HG03342 (cell line): Measurements from ENCODE around the gene GPS2.

Source experiments
- ATAC-seq: cut with Tn5 transposase; IDR thresholded peaks from one replicate; pipeline ENCODE4 v1.9.1; 2021; ENCODE audit warnings: mild to moderate bottlenecking, moderate library complexity; ENCODE audit not compliant: unreplicated experiment

GPS2 gene

DNA sequence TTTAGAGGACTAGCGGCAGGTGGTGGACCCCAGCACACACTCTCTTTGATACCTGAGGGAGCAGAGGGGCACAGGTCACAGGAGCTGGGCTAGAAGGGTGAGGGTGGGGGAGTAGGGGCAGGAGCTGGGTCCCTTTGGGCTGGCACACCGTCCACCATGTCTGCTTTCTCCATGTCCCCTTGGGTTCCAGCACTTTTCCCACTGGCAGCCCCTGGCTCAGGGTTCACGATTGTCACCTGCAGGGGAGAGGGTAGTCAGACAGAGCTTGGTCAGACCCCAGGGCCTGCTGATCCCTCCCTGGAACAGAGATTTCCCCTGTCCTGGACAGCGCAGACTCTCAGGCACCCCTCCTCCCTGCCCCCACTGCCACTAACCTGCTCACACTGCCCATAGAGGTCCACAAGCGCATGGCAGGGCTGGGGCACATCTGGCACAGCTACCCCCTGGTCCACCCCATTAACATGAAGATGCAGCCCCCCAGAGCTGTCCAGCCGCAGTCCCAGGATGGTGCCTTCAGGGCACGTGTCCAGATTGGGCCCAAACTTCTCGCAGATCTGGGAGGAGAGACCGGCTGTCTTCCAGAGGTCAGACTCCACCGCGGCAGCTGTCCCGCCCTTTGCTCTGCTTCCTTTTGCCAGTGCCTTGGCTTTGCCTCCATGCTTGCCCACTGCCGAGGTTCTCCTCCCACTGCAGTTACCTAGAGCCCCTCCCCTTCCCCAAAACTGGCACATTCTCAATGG lies 3.1 kb upstream of the GPS2 start:
- no peak for ATAC-seq

DNA sequence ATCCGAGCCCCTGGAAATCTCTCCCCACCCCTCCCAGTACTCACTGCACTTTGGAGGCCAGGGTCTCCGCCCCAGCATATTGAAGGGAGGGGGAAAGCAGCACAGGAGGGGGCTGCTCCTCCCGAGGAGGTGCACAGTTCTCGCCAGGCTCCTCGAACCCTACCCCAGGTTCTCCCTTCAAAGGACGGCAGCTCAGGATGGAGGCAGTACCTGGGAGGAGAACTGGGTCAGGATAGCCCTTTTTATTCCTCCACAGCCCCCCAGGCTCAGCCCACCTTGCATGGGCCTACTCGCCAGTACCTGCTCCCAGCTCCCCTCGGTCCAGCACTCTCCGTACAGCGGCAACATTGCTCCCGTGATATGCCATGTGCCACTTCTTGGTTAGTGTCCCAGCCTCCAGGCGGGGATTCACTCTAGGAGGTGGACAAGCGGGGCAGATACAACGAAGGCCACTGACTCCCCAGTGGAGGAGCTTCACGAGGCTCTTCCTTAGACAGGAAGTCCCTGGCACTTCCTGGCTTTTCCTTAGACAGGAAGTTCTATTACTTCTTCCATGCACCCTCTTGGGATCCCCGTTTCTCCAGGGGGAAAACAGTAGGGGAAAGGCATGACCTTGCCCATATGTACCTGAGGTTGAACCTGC lies 2.1 kb upstream of the GPS2 start:
- no peak for ATAC-seq

GRCh38 chr17:7315570-7316235 lies 543 bp upstream of the GPS2 start:
- no peak for ATAC-seq

DNA sequence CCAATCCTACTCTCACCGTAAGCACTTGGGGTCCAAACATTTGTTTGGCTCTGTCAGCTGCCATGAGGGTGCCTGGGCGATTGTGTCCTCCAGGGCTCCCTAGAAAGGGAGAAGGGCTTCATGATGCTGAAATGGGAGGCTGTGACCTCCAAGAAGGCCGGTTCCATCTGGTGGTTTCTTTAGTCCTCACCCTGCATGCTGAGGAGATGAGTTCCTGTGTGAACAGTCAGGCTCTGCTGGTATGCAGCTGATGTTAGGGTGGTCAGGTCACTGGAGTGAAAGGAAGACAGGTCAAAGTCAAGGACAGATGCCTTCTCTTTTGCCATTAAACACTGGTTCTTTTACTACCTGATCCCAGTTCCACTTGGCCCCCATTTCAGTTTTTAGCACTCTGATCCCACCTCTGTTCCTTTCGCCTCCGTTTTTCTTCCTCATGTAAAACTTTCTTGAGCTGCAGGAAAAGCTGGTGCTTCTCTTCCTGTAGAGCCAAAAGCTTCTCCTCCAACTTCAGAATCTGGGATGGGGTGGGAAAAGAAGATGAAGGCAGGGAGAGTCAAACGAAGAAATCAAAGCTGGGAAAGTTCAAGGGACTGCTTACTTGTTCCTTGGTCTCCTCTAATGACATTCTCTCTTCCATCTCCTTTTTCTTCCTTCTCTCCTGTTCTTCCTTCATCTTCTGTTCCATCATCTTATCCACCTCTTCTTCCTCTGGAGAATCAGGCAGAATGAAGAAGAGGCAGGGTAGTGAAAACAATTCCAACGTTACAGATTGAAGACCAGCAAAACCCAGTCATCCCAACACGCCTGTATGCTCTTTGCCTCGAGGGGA lies 1.1 kb downstream of the GPS2 start:
- no peak for ATAC-seq

DNA sequence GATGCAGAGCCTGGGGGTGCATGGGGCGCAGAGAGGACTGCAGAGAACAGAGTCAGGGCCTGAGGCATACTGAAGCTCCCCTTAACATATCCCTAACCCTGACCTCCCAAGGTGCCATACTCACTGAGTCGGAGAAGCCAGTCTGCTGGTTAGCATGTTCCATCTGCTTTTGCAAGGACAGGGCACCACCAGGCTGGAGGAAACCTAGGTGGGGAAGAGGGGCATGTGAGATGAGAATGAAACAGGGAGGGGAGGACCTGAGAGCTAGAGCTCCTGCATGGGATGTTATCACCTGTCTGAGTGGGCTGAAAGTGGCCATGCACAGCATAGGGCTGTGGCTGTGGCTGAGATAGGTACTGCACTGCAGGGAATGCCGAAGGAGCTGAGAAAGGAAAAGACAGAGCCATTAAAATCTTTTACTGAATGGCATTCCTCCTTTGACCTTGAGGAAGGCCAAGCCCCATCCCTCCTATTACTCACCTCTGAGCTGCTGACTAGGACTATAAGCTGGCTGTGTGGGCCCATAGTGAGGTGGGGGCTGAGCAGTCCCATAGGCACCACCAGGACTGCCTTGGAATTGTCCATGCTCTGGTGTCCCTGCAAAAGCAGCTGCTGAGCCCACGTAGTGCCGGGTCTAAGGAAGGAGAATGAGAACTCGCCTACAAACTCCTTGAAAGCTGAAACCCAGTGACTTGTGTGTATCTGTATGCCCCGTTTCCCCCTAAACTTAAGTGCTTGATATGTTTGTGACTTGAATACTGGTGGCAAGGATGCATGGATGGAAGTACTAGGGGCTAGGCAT lies 1.9 kb downstream of the GPS2 start:
- ATAC-seq, result no peak

- no peak for ATAC-seq
These were observed 2.6 kb downstream of the GPS2 start for GRCh38 chr17:7312432-7313087.

DNA sequence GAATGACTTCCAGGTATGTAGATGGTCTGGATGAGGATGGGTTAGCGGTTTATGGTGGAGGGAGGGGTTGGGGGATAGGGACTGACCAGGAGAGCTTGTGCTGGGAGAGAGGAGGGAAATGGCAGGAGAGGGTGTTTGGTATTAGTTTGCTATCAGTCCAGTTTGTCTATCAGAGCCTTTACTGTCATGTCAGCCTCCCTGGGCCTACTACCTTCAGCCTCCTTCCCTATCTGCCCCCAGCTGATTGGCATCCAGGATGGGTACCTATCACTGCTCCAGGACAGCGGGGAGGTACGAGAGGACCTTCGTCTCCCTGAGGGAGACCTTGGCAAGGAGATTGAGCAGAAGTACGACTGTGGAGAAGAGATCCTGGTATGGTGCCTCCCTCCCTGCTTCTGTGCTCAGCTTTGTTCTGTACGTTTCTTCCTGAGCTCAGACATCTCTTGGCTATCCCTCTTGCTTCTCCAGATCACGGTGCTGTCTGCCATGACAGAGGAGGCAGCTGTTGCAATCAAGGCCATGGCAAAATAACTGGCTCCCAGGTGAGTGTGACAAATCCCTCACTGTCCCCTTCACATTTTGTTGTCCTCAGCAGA lies 4.0 kb downstream of the GPS2 start:
- no peak for ATAC-seq

DNA sequence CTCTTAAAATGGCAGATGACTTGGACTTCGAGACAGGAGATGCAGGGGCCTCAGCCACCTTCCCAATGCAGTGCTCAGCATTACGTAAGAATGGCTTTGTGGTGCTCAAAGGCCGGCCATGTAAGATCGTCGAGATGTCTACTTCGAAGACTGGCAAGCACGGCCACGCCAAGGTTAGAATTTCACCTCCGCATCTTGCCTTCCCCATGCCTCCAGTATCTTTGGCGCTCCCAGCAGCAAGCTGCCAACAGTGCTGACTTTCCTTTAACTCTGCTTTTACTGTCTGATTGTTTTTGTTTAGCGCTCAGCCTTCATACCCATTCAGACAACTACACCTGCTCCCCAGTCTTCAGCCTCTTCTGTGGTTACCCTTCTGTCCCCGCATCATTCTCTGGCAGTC lies 5.5 kb downstream of the GPS2 start:
- no peak for ATAC-seq

- peak; percentile 27 for ATAC-seq
These were observed 6.3 kb downstream of the GPS2 start for GRCh38 chr17:7308625-7309433.

- peak; percentile 1 for ATAC-seq
These were observed 7.2 kb downstream of the GPS2 start for GRCh38 chr17:7307686-7308624.

GRCh38 chr17:7306911-7307685 lies 8.1 kb downstream of the GPS2 start, which contains the start of gene EIF5A:
Gene EIF5A, plus strand, starts transcription at chr17:7307628. Its CDS starts 2,008 bp downstream, at chr17:7309636.
- ATAC-seq, result peak; percentile 69

DNA sequence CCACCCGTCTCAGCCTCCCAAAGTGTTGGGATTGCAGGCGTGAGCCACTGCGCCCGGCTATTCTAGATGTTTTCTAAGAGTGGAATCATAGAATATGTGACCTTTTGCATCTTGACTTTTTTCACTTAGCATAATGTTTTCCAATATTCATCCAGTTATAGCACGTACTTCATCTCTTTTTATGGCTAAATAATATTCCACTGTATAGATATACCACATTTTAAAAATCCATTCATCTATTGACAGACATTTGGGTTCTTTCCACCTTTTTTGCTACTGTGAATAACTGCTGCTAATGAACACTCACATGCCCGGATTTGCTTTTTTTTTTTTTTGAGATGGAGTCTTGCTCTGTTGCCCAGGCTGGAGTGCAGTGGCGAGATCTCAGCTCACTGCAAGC lies 11.0 kb downstream of the GPS2 start:
- ATAC-seq, result no peak

GRCh38 chr17:7296189-7296861 lies 18.8 kb downstream of the GPS2 start:
- no peak for ATAC-seq

DNA sequence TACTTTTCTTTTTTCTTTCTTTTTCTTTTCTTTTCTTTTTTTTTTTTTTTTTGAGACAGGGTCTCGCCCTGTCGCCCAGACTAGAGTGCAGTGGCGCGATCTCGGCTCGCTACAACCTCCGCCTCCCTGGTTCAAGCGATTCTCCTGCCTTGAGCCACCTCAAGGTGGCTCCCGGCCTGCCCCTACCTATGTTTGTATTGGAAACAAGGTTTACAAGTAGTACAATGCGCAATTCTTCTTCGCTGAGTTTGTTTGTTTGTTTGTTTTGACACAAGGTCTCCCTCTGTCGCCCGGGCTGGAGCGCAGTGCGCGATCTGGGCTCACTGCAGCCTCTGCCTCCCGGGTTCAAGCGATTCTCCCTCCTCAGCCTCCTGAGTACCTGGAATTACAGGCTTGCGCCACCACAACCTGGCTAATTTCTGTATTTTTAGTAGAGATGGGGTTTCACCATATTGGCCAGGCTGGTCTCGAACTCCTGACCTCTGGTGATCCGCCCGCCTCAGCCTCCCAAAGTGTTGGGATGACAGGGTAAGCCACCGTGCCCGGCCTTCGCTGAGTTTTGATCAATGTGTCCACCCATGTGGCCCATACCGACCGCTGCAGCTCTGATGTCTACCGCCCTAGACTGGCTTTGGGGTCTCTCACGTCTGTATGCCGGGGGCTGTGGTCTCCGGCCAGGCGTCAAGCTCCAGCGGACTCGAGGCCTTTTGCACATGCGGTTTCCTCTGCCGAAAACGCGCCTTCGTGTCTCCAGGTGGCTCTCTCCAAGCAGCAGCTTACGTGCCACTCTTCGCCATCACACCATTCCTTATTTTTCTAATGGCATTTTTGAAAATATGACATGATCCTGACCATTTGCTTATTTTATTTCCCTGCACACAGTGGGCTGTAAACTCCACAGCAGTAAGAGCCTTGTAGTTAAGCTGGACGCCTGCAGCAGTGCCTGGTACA lies 19.7 kb downstream of the GPS2 start:
- no peak for ATAC-seq

GRCh38 chr17:7294614-7295153 lies 20.5 kb downstream of the GPS2 start, which contains the start of gene YBX2:
Gene YBX2, minus strand, starts transcription at chr17:7294639. Its CDS starts 139 bp downstream, at chr17:7294500.
- no peak for ATAC-seq
